H9 (cell line): Measurements from ENCODE around the gene HERPUD2. TPM values are rescaled to one million over a fixed set of nuclear protein-coding genes. Genes with fewer than 3 reads are reported as not detected.

ENCODE experiments used
- DNase-seq: peaks from one replicate; pipeline ENCODE4 v3.0.0-alpha.2; 2017
- H2AFZ ChIP-seq: one replicate; pipeline ENCODE4 v1.6.1; 2013; ENCODE audit warnings: mild to moderate bottlenecking, low read length, control low read depth, moderate library complexity
- H2AK5ac ChIP-seq: 2 replicates; pipeline ENCODE4 v1.6.1; 2013; ENCODE audit warnings: low read length, control low read depth, mixed read lengths; ENCODE audit not compliant: insufficient read length
- H2BK120ac ChIP-seq: one replicate; pipeline ENCODE4 v1.6.1; 2013; ENCODE audit warnings: low read depth, mild to moderate bottlenecking, low read length, control low read depth, inconsistent platforms; ENCODE audit not compliant: poor library complexity, severe bottlenecking
- H2BK12ac ChIP-seq: 2 replicates; pipeline ENCODE4 v1.6.1; 2013; ENCODE audit warnings: low read length, control low read depth, mixed read lengths, low read depth; ENCODE audit not compliant: insufficient read length
- H2BK15ac ChIP-seq: 2 replicates; pipeline ENCODE4 v1.6.1; 2013; ENCODE audit warnings: low read depth, low read length, control low read depth
- H2BK20ac ChIP-seq: one replicate; pipeline ENCODE4 v1.6.1; 2013; ENCODE audit warnings: low read depth, mild to moderate bottlenecking, low read length, control low read depth, inconsistent platforms; ENCODE audit not compliant: poor library complexity, severe bottlenecking
- H2BK5ac ChIP-seq: 2 replicates; pipeline ENCODE4 v1.6.1; 2013; ENCODE audit warnings: low read length, control low read depth, mixed read lengths; ENCODE audit not compliant: insufficient read length
- H3K14ac ChIP-seq: 2 replicates; pipeline ENCODE4 v1.6.1; 2013; ENCODE audit warnings: low read length, control low read depth; ENCODE audit not compliant: insufficient read depth
- H3K18ac ChIP-seq: 2 replicates; pipeline ENCODE4 v1.6.1; 2013; ENCODE audit warnings: low read depth, mild to moderate bottlenecking, mixed read lengths, low read length, control low read depth; ENCODE audit not compliant: insufficient read length
- H3K23ac ChIP-seq: 2 replicates; pipeline ENCODE4 v1.6.1; 2013; ENCODE audit warnings: low read length, control low read depth, mixed read lengths, low read depth; ENCODE audit not compliant: insufficient read length
- H3K23me2 ChIP-seq: 2 replicates; pipeline ENCODE4 v1.6.1; 2013; ENCODE audit warnings: low read depth, mild to moderate bottlenecking, mixed read lengths, low read length, control low read depth; ENCODE audit not compliant: insufficient read length, poor library complexity, severe bottlenecking
- H3K27ac ChIP-seq: 2 replicates; pipeline ENCODE4 v1.5.1; 2013; ENCODE audit warnings: low read length, control low read depth, mixed read lengths, low read depth; ENCODE audit not compliant: insufficient read length
- H3K27me3 ChIP-seq: 2 replicates; pipeline ENCODE4 v1.6.1; 2013; ENCODE audit warnings: low read length, control low read depth, inconsistent platforms; ENCODE audit not compliant: insufficient read depth
- H3K4ac ChIP-seq: 2 replicates; pipeline ENCODE4 v1.6.1; 2013; ENCODE audit warnings: low read depth, mild to moderate bottlenecking, control low read depth, inconsistent platforms, low read length, moderate library complexity
- H3K4me1 ChIP-seq: 2 replicates; pipeline ENCODE4 v1.6.1; 2013; ENCODE audit warnings: low read length, control low read depth, inconsistent platforms; ENCODE audit not compliant: insufficient read depth
- H3K4me2 ChIP-seq: 2 replicates; pipeline ENCODE4 v1.6.1; 2013; ENCODE audit warnings: low read length, control low read depth, mixed read lengths; ENCODE audit not compliant: insufficient read length, insufficient read depth
- H3K56ac ChIP-seq: 2 replicates; pipeline ENCODE4 v1.6.1; 2013; ENCODE audit warnings: low read depth, mild to moderate bottlenecking, mixed read lengths, low read length, control low read depth; ENCODE audit not compliant: insufficient read length
- H3K79me1 ChIP-seq: 2 replicates; pipeline ENCODE4 v1.6.1; 2013; ENCODE audit warnings: low read depth, mild to moderate bottlenecking, moderate library complexity, low read length, control low read depth, inconsistent platforms; ENCODE audit not compliant: insufficient read depth, poor library complexity, severe bottlenecking
- H3K79me2 ChIP-seq: 2 replicates; pipeline ENCODE4 v1.6.1; 2013; ENCODE audit warnings: low read length, control low read depth, inconsistent platforms; ENCODE audit not compliant: insufficient read depth
- H3K9ac ChIP-seq: 2 replicates; pipeline ENCODE4 v1.6.1; 2013; ENCODE audit warnings: low read length, control low read depth, mixed read lengths; ENCODE audit not compliant: insufficient read length; ENCODE audit errors: extremely low read depth
- H3K9me3 ChIP-seq: one replicate; pipeline ENCODE4 v1.6.1; 2013; ENCODE audit warnings: low read depth, low read length, inconsistent platforms; ENCODE audit not compliant: control insufficient read depth
- H3T11ph ChIP-seq: one replicate; pipeline ENCODE4 v1.6.1; 2013; ENCODE audit warnings: mild to moderate bottlenecking, low read length, control low read depth, inconsistent platforms
- H4K20me1 ChIP-seq: one replicate; pipeline ENCODE4 v1.6.1; 2013; ENCODE audit not compliant: control insufficient read depth, insufficient read length, insufficient read depth
- H4K5ac ChIP-seq: 2 replicates; pipeline ENCODE4 v1.6.1; 2013; ENCODE audit warnings: low read depth, mild to moderate bottlenecking, mixed read lengths, low read length, control low read depth; ENCODE audit not compliant: insufficient read length
- H4K8ac ChIP-seq: replicated peaks from 2 replicates; pipeline ENCODE4 v1.6.1; 2013; ENCODE audit warnings: low read length, control low read depth, mixed read lengths, low read depth; ENCODE audit not compliant: insufficient read length
- H4K91ac ChIP-seq: 2 replicates; pipeline ENCODE4 v1.6.1; 2013; ENCODE audit warnings: low read depth, mild to moderate bottlenecking, moderate library complexity, mixed read lengths, low read length, control low read depth; ENCODE audit not compliant: insufficient read length
- H3K27ac Mint-ChIP-seq, 3 experiments: 2 replicates in 2 of 3; 3 replicates in 1 of 3; pipeline ENCODE4 v1.8.0; 2020 to 2021; ENCODE audit warnings: mixed read lengths in 3 of 3, mild to moderate bottlenecking in 1 of 3, moderate library complexity in 1 of 3
- H3K27me3 Mint-ChIP-seq: 2 replicates; pipeline ENCODE4 v1.8.0; 2021; ENCODE audit warnings: low read depth, mild to moderate bottlenecking, moderate library complexity, mixed read lengths
- H3K36me3 Mint-ChIP-seq, 3 experiments: 2 replicates in 2 of 3; 3 replicates in 1 of 3; pipeline ENCODE4 v1.8.0; 2020 to 2021; ENCODE audit warnings: low read depth in 3 of 3, mixed read lengths in 3 of 3; ENCODE audit not compliant: insufficient read depth in 1 of 3
- H3K4me1 Mint-ChIP-seq, 2 experiments: 2 replicates each; pipeline ENCODE4 v1.8.0; 2020; ENCODE audit warnings: mixed read lengths in 2 of 2
- H3K4me3 Mint-ChIP-seq, 2 experiments: 2 replicates in 1 of 2; 3 replicates in 1 of 2; pipeline ENCODE4 v1.8.0; 2020 to 2021; ENCODE audit warnings: mild to moderate bottlenecking in 2 of 2, mixed read lengths in 2 of 2, moderate library complexity in 1 of 2
- H3K9me3 Mint-ChIP-seq, 2 experiments: 2 replicates in 1 of 2; 3 replicates in 1 of 2; pipeline ENCODE4 v1.8.0; 2020; ENCODE audit warnings: mild to moderate bottlenecking in 2 of 2, mixed read lengths in 2 of 2, moderate library complexity in 1 of 2
- CTCF ChIP-seq: fragments of 200-600 bp; sonication (generic); conservative IDR thresholded peaks from 3 replicates; pipeline ENCODE4 v1.8.0; 2021; ENCODE audit warnings: antibody characterized with exemption, mild to moderate bottlenecking
- total RNA-seq: library from RNA; stranded (reverse); gene quantifications from 2 replicates; pipeline ENCODE4 v1.2.1, GENCODE V29; 2021

Gene HERPUD2
- total RNA-seq, 1 experiment from 2014 or later = 17.0 TPM

DNA sequence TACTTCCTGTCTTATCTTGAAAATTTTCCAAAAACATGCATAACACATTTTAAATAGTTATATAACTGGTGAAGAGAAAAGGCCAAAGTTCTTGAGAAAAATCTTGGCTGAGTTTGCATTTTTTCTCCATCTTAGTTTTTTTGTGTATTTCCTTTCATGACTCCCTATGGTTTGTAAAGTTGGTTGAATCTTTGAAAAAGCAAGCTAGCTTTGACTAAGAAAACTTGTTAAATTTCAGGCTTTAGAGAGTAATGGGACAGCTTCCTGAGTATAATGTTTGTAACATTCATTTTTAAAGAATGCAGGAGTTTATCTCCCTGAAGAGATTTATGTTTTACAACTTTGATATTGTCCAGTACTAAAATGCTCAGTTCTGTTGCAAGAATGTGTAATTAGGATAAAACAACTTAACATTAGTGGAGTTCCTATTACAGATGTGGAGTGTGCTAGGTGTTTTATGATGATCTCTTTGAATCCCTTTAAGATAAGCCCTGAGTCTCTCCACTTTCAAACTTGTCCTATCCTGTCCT, 11.1 kb upstream of the HERPUD2 start:
- TF ChIP-seq CTCF = no peak
- H2AFZ ChIP-seq = no peak overlapping the region

More for the DNA sequence above, 11.1 kb upstream of the HERPUD2 start:
- no peaks in the 10 kb centered on the region for H3K4me1 ChIP-seq
- no peak overlapping the region for H2BK5ac ChIP-seq
- H3K9me3 Mint-ChIP-seq = no peaks in the 10 kb centered on the region
- no peak overlapping the region for H3K27ac Mint-ChIP-seq
- no peak overlapping the region for H3K27ac ChIP-seq
- H3K14ac ChIP-seq = no peak overlapping the region
- H3K23me2 ChIP-seq = no peaks in the 10 kb centered on the region
- no peaks in the 10 kb centered on the region for H3K27me3 ChIP-seq
- DNase-seq = no peak
- no peak overlapping the region for H4K8ac ChIP-seq
- H4K5ac ChIP-seq = no peak overlapping the region
- no peak overlapping the region for H2BK120ac ChIP-seq
- H2AK5ac ChIP-seq = no peak overlapping the region
- H3K79me1 ChIP-seq = no peaks in the 10 kb centered on the region
- no peaks in the 10 kb centered on the region for H3K27me3 Mint-ChIP-seq
- peaks cover 8% of the 10 kb centered on the region in 2 experiments for H3K4me1 Mint-ChIP-seq
- H3K36me3 Mint-ChIP-seq = no peaks in the 10 kb centered on the region; a peak in 1 of 7 replicates
- no peak overlapping the region for H4K91ac ChIP-seq
- no peak overlapping the region for H2BK15ac ChIP-seq
- no peak overlapping the region for H3K23ac ChIP-seq
- no peak overlapping the region for H3K56ac ChIP-seq
- H2BK12ac ChIP-seq = no peak overlapping the region
- H2BK20ac ChIP-seq = no peak overlapping the region
- no peak overlapping the region for H3K4ac ChIP-seq
- H3T11ph ChIP-seq = no peak overlapping the region
- no peaks in the 10 kb centered on the region for H4K20me1 ChIP-seq
- no peak overlapping the region for H3K9ac ChIP-seq
- H3K9me3 ChIP-seq = no peaks in the 10 kb centered on the region
- H3K4me3 Mint-ChIP-seq = no peak overlapping the region
- no peak overlapping the region for H3K4me2 ChIP-seq
- no peaks in the 10 kb centered on the region for H3K79me2 ChIP-seq
- no peak overlapping the region for H3K18ac ChIP-seq
